ENCODE data around the gene AGBL1.

Gene AGBL1

DNA sequence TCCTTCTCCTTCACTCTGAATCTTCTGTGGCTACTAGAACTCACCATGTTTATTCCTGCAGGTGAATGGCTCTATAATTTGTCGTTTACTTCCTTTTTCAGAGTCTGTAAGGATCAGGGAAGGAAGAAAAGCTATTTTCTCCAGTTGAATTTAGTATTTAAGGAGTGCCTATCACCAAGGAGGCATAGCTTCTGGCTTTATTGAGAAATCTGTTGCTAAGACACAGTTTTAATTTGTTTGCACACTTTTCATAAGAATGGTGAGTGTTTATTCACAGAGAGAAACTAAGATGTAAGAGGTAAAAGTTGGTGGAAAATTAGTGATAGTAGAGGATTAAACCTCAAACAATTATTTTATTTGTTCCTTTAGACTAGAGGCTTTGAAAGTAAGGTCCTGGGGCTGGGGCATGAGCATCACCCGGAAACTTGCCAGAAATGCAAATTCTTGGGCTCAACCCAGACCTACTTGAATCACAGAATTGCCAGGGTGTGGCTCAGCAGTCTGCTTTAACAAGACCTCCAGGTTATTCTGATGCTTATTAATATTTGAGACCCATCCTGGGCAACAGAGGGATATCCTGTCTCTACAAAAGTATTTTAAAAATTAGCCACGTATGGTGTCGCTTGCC lies 461.3 kb downstream of the AGBL1 start:
- DNase-seq, result no peak

DNA sequence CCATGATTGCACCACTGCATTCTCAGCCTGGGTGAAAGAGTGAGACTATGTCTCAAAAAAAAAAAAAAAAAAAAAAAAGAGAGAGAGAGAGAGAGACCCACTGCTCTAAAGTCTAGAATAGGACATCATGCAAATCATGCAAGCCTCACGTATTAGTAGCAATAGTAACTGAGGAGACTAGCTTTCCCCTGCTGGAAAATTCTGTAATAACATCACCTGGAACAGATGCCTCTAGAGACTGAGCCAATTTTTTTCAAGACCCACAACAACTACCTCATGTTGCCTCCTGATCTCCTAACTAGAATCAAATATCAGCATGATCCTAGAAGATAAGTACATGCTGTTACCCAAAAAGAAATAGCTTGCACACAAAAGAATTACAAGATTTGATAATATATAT lies 461.9 kb downstream of the AGBL1 start:
- no peak for DNase-seq

DNA sequence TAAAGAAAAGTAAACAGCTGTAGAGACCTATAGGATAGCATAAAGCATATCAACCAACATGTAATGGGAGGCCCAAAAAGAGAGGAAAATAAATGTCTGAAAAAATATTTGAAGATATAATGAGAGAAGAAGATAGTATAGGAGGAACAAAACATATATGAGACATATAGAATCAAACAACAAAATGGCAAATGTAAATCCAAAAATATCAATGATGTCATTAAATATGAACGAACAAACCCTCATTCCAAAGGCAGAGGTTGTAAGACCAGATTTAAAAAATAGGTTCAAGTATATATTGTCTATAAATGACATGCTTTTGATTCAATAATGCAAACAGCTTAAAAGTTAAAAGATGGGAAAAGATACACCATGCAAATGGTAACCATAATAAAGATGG lies 470.4 kb downstream of the AGBL1 start:
- no peak for DNase-seq

GRCh38 chr15:86553108-86553507 lies 473.4 kb downstream of the AGBL1 start:
- DNase-seq, result no peak

DNA sequence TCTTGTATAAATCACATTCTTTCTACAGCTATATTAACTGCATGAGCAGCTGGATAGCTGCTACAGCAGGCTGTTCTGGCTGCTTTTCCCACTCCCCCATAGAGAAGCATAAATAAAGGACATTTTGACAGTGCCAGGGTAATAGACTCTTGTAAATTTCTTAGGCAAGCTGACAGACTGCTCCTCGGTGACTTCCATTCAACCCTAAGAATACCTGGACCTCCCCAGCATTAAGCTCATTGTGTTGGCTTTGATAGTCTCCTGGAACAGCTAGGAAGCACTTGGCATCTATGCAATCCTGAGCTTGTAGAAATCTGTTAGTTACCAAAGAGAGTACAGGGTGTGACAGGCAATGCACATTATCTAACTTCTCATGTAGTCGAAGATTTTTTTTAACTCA lies 475.4 kb downstream of the AGBL1 start:
- no peak for DNase-seq

DNA sequence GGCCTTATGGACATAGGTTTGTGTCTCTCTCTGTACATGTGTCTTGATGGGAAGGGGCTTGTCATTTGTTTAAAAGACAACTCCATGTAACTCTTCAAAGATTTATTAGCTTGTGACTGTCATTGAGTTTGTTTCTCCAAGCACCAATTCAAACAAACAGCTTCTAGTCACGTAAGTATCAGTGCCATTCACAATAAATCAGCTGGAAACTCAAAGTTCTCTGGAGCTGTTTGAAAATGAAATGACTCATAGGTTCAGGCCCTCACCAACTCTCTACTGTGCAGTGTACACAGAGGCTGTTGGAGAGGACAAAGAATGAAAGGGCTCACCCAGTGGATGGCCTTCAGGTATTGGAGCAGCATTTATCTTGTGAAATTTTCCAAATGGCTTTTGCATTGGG lies 476.3 kb downstream of the AGBL1 start:
- no peak for DNase-seq

GRCh38 chr15:86556396-86557017 lies 476.8 kb downstream of the AGBL1 start:
- no peak for DNase-seq

GRCh38 chr15:86557018-86557550 lies 477.4 kb downstream of the AGBL1 start:
- no peak for DNase-seq

- DNase-seq, result no peak
These were observed 478.6 kb downstream of the AGBL1 start for GRCh38 chr15:86558252-86558651.

DNA sequence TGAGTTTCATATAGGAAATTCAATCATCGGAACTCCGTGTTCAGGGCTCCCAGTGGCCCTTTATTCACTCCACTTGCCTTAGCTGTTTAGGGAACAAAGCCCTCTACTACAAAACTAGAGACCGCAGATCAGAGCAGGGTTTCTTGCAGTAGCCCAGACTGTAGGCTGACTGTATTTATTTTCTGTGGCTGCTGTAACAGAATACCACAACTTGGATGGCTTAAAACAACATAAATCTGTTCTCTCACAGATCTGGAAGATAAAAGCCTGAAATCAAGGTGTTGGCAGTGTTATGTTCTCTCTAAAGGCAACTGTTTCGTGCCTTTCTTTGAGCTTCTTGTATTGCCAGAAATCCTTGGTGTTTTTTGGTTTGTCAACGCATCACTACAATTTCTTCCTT lies 479.0 kb downstream of the AGBL1 start:
- DNase-seq, result no peak

GRCh38 chr15:86568378-86568777 lies 488.7 kb downstream of the AGBL1 start:
- no peak for DNase-seq

DNA sequence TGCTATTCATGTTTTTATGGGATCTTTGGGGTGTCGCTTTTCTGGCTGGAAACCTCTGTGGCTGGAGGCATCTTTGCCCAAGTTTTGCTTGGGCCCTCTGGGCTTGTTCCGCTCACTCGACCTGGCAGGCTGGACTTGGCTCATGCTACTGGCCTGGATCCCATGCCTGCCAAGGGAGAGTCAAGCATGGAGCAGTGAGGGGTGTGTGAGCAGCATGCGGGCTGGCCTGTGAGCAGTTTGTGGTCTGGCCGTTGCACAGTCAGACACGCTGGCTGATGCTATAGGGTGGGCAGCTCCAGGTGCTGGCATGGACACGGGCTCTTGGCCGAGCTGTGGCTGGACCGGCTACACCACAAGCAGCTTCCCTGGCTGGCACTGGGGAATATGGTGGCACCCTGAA lies 491.1 kb downstream of the AGBL1 start:
- no peak for DNase-seq

DNA sequence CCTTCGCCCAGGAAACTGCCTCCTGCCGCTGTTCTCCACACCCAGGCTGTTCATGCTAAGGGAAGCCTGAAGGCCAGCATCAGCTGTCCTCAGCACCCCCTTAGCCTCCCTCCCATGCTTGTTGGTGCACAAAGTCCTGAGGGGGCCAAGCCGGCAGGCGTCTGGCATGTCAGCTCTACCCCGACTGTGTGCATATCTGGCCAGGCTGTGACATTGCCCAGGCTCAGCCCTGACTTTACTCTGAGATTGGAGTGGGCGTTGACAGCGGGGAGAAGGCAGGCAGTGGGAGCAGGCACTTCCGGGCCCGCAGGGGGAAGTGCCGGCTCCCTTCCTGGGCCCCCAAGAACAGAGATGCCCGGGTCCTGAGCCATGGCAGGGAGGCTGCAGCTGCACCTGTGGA lies 492.2 kb downstream of the AGBL1 start:
- no peak for DNase-seq

- no peak for DNase-seq
These were observed 492.7 kb downstream of the AGBL1 start for GRCh38 chr15:86572368-86572841.

- no peak for DNase-seq
These were observed 493.8 kb downstream of the AGBL1 start for GRCh38 chr15:86573476-86573875.

DNA sequence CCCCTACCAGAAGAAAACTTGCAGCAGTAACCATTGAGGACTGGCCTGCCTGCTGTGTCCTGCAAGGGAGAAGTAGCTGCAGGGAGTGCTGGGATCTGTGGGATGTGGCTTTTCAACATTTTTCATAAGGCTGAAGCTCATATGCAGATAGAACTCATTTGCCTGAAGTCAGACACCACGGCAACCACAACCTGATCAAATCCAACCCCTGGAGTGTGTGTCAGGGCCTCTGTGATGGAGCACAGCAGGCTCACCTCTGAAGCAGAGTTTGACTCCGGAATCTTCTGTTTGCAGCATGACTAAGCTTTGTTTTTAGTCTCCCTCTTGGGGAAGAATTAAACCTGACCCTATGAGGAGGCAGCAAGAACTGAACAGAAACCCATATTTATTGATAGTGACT lies 508.7 kb downstream of the AGBL1 start:
- no peak for DNase-seq

DNA sequence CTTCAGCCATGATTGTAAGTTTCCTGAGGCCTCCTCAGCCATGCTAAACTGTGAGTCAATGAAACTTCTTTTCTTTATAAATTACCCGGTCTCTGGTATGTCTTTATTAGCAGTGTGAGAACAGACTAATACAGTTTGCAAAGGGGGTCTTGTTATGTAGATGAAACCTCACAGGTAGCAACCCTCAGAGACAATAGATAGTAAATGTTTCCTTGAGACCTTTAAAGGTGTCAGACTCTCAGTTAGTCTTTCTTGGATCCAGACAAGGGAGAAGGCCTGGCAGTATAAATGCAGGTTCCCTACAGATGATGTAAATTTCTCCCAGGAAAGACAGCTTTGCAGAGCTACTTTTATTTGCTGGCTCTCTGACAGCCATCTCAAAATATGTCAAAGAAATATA lies 510.8 kb downstream of the AGBL1 start:
- no peak for DNase-seq

- DNase-seq, result no peak
These were observed 511.5 kb downstream of the AGBL1 start for GRCh38 chr15:86591158-86591557.

DNA sequence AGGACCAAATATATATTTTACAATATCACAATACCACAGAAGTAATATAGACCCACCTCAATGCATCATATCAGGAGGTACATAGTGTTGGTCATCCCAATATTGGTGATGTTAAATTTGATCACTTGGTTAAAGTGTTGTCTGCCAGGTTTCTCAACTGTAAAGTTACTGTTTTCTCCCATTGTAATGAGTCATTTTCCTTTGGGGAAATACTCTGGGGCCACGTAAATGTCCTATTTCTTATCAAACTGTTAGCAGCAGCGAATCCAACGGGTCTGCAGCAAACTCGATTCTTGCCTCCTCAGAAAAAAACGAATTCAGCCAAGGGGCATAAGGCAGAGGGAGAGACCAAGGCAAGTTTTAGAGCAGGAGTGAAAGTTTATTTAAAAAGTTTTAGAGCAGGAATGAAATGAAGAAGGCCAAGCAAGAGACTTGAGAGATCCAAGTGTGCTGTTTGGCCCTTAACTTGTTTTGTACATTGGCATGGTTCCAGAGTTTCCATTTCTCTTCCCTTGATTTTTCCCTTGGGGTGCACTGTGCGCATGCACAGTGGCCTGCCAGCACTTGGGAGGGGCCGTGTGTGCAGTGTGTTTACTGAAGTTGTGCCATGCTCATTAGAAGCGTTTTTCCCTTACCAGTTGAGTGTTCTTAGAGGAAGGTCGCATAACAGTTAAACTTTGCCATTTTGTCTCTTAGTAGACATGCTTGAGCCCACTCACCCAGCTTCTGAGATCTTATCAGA lies 512.5 kb downstream of the AGBL1 start:
- no peak for DNase-seq

DNA sequence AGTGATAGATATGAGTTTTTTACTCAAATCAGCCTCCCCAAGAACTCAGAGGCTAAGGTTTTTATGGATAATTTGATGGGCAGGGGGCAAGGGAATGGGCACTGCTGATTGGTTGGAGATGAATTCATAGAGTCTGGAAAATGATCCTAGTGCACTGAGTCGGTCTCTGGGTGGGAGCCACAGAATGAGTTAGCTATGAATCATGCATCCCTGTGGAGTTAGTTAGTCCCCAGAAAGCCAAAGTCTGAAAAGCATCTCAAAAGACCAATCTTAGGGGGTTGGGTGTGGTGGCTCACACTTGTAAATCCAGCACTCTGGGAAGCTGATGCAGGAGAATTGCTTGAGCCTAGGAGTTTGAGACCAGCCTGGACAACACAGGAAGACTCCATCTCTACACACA lies 516.1 kb downstream of the AGBL1 start:
- no peak for DNase-seq

DNA sequence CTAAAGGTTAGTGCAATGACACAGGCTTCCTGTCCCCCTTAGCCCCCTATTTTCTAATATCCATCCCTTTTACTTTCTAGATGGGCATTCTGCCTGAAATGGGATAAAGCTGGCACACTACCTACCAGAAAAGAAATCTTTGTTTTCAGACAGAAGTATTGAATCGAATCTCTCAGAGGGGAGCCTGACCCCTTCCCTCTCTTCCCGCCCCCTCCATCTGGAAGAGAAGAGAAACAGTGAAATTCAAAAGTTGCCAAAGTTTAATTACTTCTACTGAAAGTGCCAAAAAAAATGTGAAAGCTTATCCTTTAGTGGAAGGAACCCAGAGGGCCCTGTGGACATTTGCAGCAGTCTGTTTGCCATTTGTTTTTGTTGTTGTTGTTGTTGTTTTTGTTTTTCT lies 523.8 kb downstream of the AGBL1 start:
- DNase-seq, result no peak

DNA sequence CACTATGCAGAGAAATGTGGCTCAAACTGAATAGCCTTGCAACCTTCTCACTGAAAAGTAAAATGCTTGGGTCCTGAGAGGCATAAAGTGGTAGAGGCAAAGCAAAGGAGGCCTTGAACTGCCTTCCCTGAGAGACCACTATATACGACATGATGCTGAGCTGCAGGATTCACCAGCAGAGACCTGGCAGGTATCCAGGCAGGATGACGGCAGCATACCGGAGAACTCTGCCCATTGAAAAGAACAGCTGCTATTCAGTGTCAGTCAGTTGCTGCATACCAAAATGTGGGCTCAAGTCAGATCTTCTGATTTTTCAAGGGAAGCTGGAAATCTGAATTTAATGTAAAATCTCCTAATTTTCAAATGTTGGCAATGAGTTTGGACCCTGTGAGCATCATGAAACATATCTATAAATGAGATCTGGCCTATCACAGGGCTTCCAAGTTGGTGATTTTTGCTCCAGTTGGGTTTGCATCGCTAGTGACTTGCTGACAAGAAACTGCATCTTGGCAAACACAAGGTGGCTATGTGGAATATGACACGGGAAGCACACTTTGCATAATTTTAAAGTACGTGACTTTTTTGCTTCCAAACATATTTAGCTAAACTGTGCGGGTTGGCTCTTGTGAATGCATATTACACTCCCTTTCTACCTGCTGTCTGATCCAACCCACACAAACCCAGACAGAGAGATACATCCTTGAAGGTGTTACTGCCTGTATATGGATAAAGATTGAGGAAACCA lies 529.0 kb downstream of the AGBL1 start:
- DNase-seq, result no peak

GRCh38 chr15:86609275-86609674 lies 529.6 kb downstream of the AGBL1 start:
- DNase-seq, result no peak
